Amygdala (tissue), 56 donors: ENCODE data around the gene FBXL20.

Experiments used
- DNase-seq, 56 donors: peaks; one replicate each; lab custom pipeline; 2025; lab: John Stamatoyannopoulos, UW

Gene FBXL20

GRCh38 chr17:39209317-39210092 is 191.9 kb downstream of the FBXL20 start:
- peak in 25 of 56 donors; percentile 12 to 69 (median 37) for DNase-seq

GRCh38 chr17:39208893-39209292 is 192.5 kb downstream of the FBXL20 start:
- peak in 1 of 56 donors; percentile 6 for DNase-seq

- peak in 32 of 56 donors; percentile 12 to 72 (median 48) for DNase-seq
Observed at GRCh38 chr17:39208136-39208535, 193.3 kb downstream of the FBXL20 start.

GRCh38 chr17:39205112-39205526 is 196.3 kb downstream of the FBXL20 start:
- DNase-seq: no peak

- DNase-seq: no peak
Observed at GRCh38 chr17:39204245-39204644, 197.2 kb downstream of the FBXL20 start.
